ENCODE data around the gene RARS2. TPM values are rescaled to one million over a fixed set of nuclear protein-coding genes. Genes with fewer than 3 reads are reported as not detected.

The RARS2 gene
- total RNA-seq, 1 experiment from 2014 or later, result 47.2 TPM

GRCh38 chr6:87529221-87529620 is 60.6 kb downstream of the RARS2 start:
- TF ChIP-seq CTCF (conservative IDR thresholded peaks at IDR 0.05; ENCODE audit: low read depth, low read length) (no peak), EZH2 (IDR thresholded peaks at IDR 0.05; ENCODE audit: borderline replicate concordance, low read depth, low read length, poor library complexity, severe bottlenecking) (no peak)
- Histone ChIP-seq H3K4me3 (ENCODE audit: low read depth, low read length, poor library complexity, severe bottlenecking) (no peak overlapping the region), H3K27ac (ENCODE audit: low read depth, low read length, poor library complexity, severe bottlenecking) (no peak overlapping the region), H3K36me3 (ENCODE audit: insufficient read depth, low read length, poor library complexity, severe bottlenecking) (no peaks in the 10 kb centered on the region), H3K4me1 (ENCODE audit: insufficient read depth, low read length, poor library complexity, severe bottlenecking) (no peaks in the 10 kb centered on the region), H3K9me3 (ENCODE audit: low read depth, low read length, poor library complexity, severe bottlenecking) (no peaks in the 10 kb centered on the region), H3K27me3 (replicated peaks; ENCODE audit: insufficient read depth, low read depth, low read length, poor library complexity) (no peaks in the 10 kb centered on the region)
- intact Hi-C loops (cut with micrococcal nuclease; ENCODE audit: unreplicated experiment), result no loop called here
- POLR2A ChIA-PET (ENCODE audit: low non-redundant PET), result no interaction called here
- no TSS peak for BruUV-seq (replicated peaks)
- CTCF ChIA-PET, result no interaction called here
- DNase-seq (ENCODE audit: low spot score), result no peak

- no peaks in the 10 kb centered on the region for H3K27me3 ChIP-seq (replicated peaks; ENCODE audit: insufficient read depth, low read depth, low read length, poor library complexity)
- BruUV-seq (replicated peaks), result no TSS peak
- ChIA-PET CTCF (interaction anchor here (0.7 kb wide), 1 partner anchor 1640 kb away, joined by 6 read pairs; no protein-coding TSS in a partner anchor), POLR2A (ENCODE audit: low non-redundant PET) (no interaction called here)
- H3K36me3 ChIP-seq (ENCODE audit: insufficient read depth, low read length, poor library complexity, severe bottlenecking), result peaks cover 21% of the 10 kb centered on the region
- no peak for DNase-seq (ENCODE audit: low spot score)
- no peaks in the 10 kb centered on the region for H3K4me1 ChIP-seq (ENCODE audit: insufficient read depth, low read length, poor library complexity, severe bottlenecking)
- H3K27ac ChIP-seq (ENCODE audit: low read depth, low read length, poor library complexity, severe bottlenecking), result no peak overlapping the region
- intact Hi-C loops (cut with micrococcal nuclease; ENCODE audit: unreplicated experiment), result no loop called here
- H3K4me3 ChIP-seq (ENCODE audit: low read depth, low read length, poor library complexity, severe bottlenecking), result no peak overlapping the region
- no peaks in the 10 kb centered on the region for H3K9me3 ChIP-seq (ENCODE audit: low read depth, low read length, poor library complexity, severe bottlenecking)
- TF ChIP-seq CTCF (conservative IDR thresholded peaks at IDR 0.05; ENCODE audit: low read depth, low read length) (no peak), EZH2 (IDR thresholded peaks at IDR 0.05; ENCODE audit: borderline replicate concordance, low read depth, low read length, poor library complexity, severe bottlenecking) (no peak)
Measured at GRCh38 chr6:87522686-87523085, 67.1 kb downstream of the RARS2 start.

GRCh38 chr6:87518453-87518852 is 71.3 kb downstream of the RARS2 start:
- POLR2A ChIA-PET (ENCODE audit: low non-redundant PET), result no interaction called here
- TF ChIP-seq CTCF (conservative IDR thresholded peaks at IDR 0.05; ENCODE audit: low read depth, low read length) (no peak), EZH2 (IDR thresholded peaks at IDR 0.05; ENCODE audit: borderline replicate concordance, low read depth, low read length, poor library complexity, severe bottlenecking) (no peak)
- no peaks in the 10 kb centered on the region for H3K4me1 ChIP-seq (ENCODE audit: insufficient read depth, low read length, poor library complexity, severe bottlenecking)
- no peaks in the 10 kb centered on the region for H3K9me3 ChIP-seq (ENCODE audit: low read depth, low read length, poor library complexity, severe bottlenecking)
- DNase-seq (ENCODE audit: low spot score), result no peak
- CTCF ChIA-PET, result no interaction called here
- intact Hi-C loops (cut with micrococcal nuclease; ENCODE audit: unreplicated experiment), result no loop called here
- H3K4me3 ChIP-seq (ENCODE audit: low read depth, low read length, poor library complexity, severe bottlenecking), result no peak overlapping the region
- no TSS peak for BruUV-seq (replicated peaks)
- H3K27me3 ChIP-seq (replicated peaks; ENCODE audit: insufficient read depth, low read depth, low read length, poor library complexity), result no peaks in the 10 kb centered on the region
- peaks cover 34% of the 10 kb centered on the region for H3K36me3 ChIP-seq (ENCODE audit: insufficient read depth, low read length, poor library complexity, severe bottlenecking)
- no peak overlapping the region for H3K27ac ChIP-seq (ENCODE audit: low read depth, low read length, poor library complexity, severe bottlenecking)
